T-helper 22 cell (primary cell): ENCODE data around the gene PAM.
"Not testable (repeated sequence)": the region's sequence is repeated elsewhere in the genome, so short reads cannot be mapped to it uniquely, and the experiment has no call there.

Source experiments
- DNase-seq: peaks from one replicate; pipeline ENCODE4 v3.0.0-alpha.2; 2020; ENCODE audit warnings: low read depth

PAM gene

DNA sequence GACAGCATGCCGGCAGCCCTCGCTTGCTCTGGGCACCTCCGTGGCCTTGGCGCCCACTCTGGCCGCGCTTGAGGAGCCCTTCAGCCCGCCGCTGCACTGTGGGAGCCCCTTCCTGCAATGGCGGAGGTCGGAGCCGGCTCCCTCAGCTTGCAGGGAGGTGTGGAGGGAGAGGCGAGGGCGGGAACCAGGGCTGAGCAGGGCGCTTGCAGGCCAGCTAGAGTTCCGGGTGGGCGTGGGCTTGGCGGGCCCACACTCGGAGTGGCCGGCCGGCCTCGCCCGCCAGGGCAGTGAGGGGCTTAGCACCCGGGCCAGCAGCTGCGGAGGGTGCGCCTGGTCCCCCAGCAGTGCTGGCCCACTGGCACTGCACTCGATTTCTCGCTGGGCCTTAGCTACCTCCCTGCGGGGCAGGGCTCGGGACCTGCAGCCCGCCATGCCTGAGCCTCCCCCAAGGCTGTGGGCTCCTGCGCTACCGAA, 3.2 kb upstream of the PAM start:
- DNase-seq, result not testable (repeated sequence)

DNA sequence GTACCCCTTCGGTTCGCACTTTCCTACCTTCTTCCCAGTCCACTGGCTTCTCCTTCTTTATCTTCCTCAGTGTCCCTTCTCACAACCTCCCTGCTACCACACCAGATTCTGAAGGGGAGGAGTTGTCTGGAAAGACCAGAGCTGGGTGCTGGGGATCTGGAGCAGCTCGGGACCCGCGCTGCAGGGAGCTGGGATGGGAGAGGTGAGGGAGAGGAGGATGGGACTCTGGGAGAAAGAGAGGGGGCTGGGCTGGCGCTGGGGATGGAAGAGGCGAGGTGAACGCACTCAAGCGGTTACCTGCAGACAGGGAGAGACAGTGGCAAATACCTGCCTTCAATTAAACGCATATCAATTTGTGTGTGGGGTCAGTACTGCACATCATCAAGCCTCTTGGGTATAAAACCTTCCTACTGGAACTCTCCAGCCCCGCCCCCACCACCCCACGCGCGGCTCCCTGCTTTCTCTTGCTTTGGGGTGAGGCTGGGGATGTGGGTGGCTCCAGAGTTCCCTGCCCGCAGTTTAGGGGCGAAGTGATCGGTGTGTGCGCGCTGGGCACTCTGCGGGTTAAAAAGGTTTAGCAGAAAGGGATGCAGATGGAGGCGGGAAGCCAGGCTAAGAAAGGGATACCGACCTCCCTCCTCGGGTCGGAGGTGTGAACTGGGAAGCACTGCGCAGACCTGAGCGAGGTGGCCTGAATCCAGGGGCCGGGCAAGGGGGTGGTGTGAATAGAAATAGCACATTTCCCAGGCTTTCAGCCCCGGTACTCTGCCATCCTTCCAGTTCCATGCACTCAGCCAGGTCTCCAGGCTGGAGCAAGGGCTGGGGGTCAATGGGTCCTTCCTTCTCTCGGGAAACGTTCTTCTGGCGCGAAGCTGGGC, 977 bp upstream of the PAM start:
- no peak for DNase-seq

DNA sequence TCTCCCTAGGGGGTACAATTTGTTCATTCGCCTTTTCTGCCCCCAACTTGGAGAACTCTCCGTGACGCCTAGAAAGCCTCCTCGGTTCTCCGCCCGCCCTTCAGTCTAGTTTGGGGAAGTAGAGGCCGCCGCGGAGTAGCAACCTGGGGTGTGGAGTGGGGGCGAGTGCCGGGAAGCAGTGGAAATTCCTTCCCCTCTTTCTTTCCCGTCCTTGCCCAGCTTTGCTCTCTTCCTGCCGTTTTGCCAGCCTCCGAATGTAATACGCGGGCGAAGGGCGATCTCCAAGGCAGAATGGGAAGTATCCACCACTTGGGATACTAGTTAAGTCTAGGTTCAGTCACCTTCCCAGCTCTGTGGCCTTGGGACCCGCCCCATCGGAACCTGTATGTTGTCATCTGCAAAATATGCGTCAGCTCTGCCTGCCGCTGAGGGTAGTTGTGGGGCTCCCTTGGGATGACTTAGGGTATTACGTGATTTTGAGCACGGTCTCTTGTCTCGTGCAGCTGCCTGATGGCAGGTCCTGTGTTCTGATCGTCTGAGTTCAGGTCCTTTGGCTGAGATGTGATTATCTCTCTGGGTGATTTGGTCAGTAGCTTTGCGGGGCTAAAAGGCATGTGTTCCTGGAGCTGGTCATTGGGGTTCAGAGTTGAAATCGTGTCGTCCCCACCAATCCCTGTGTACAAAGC, 724 bp downstream of the PAM start:
- peak; percentile 61 for DNase-seq

DNA sequence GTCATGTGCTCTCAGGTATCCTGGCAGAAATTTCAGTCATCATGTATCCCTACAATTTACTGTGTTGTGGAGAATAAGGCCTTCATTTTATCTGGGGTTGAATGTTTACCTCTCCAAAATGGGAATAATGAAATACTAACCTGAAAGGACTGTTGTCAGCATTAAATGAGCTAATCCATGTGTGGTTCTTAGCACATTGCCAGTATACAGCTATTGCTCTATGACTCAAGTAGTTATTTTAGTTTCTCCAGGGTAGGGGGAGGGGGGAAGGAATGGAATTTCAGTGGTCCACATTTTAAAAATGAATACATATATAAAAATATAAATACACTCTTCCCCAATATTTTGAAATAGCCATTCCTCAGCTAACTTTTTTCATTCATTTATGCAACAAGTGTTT, 3.5 kb downstream of the PAM start:
- DNase-seq, result no peak

DNA sequence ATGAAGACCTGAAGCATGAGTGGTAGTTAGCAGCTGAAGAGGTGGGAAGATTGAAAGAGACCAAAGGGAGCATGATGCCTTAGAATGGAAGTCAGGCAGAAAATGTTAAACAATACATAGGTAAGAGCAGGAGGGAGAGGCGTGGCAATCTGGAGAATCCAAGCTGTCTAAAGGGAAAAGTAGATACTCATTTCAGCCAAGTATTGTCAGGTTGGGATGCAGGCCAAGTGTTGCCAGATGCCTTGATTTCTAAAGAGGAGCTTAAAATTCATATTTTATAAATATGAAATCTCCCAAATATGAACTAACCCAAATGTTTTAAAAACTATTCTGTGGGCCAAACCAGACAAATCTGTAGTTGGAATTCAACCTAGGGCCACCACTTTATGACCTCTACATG, 4.2 kb downstream of the PAM start:
- DNase-seq, result no peak

DNA sequence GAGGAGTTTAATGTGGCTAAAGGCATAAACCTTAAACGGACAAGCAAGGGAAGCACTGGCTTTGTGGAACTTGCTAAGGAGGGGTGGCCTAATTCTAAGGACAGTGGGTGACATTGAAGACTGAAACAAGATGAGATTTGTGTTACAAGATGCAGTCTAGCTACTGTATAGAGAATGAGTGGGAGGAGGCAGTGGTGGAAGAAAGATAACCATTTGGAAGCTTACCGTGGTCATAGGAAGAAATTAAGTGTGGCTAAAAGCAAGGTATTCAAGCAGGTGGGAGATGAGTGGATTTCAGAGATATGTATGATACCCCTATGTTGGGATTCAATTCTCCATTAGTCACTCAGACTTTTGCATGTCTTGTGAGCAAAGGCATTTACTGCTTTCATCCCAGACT, 4.6 kb downstream of the PAM start:
- DNase-seq, result no peak

DNA sequence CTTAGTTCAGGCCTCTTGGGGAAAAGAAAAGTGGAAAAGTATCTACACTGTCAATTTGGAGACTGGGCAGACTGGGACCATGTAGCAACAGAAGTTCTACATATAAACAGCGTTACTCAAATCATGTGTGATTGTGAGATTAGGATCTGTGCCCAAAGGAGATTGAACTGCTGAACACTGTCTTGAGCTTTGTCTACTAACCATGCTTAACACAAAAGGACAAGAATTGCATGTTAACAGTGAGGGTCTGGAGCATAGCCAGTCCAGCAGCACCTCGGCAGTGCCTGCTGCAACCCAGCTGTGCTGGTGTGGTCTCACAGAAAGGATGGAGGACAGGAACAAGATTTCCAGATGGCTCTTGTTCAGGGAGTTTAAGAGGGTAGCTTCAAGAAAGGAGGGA, 5.7 kb downstream of the PAM start:
- DNase-seq, result no peak

DNA sequence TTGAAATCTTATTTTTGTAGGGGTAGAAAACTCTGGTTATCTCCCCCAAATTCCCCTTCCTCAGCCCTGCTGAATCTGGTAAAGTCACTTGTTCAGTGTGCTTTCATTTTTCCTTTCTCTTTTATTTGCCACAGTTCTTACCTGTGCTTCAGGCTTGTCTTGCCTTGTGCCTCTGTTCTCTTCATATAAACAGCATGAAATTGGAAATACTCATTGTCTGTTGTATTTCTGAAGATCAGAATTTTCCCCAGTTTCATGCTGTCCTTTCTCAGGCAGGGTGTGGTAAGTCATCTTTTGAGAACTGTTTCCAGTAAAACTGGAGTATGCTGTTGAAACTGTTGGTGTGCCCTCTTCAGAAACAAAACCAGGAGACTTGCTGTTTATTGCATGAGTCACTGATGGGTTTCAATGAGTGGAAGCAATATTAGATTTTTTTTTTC, 7.0 kb downstream of the PAM start:
- DNase-seq, result no peak

DNA sequence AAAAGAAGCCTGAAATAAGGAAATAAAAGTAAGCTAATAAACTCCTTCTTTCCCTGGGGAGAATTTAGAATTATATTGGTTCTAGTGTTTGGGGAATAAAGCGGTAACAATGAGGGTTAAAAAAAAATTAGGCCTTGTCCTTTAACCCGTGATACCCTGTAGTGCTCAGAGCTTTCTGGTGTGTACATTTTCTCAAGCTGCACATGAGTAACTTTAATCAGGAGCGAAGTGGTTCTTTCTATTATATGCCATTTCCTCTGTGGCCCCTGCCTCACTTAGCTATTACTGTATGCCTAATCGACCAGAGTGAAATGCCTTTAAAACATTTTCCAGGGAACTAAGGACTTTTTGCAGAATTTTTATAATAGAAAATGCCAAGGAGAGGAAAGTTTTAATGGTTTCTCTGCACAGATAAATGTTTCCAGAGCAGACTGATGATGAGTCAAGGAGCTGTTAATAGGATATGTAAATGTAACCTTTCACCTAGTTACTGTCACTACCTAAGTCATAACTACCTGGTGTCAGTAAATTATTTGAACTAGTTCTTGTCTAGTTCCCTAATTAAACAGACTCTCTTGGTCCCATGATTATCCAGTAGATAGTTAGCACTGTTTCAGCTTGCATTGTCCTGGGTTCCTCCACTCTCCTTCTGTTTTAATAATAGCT, 7.6 kb downstream of the PAM start:
- no peak for DNase-seq

DNA sequence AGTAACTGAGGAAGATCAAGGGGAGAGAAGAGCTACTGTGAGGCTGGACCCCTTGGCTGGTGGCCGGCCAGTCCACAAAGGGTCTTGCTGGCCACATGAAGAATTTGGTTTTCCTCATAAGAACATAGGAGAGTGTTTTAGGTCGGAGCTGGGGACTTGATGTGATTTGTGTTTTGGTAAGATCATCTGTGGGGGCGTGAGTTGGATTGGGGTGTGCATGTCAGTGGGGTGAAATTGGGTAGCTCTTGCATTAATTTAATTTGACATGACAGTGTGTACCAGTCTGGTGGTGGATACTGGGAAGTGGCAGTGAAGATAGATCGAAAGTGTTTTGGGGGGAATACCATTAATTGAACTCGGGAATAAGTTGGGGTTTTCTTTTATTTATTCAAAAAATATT, 8.6 kb downstream of the PAM start:
- no peak for DNase-seq

DNA sequence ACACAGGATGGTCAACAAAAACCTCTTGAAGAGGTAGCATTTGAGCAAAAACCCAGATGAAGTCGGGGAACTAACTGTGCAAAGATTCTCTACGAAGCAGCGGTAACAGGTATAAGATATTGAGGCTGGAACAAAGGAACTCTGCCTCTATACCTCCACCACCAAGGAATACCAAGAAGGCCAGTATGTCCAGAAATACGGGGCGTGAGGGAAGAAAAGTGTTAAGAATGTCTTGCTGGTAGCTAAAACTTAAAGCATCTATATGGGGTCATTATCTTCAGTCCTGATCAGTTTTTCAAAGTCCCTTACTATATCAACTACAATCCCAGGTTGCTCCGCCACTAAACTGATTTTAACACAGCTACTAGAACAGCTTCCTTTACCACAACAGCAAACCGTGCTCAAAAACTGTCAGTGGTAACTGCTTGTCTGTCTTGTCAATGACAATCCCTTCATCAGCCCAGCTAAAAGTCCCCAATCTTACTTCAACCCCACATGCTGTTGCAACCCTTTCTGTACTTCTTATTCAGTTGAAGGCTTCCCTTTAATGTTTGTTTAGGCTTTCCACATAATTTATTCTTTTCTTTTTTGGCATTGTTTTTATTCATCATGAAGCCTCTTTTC, 9.4 kb downstream of the PAM start:
- no peak for DNase-seq

DNA sequence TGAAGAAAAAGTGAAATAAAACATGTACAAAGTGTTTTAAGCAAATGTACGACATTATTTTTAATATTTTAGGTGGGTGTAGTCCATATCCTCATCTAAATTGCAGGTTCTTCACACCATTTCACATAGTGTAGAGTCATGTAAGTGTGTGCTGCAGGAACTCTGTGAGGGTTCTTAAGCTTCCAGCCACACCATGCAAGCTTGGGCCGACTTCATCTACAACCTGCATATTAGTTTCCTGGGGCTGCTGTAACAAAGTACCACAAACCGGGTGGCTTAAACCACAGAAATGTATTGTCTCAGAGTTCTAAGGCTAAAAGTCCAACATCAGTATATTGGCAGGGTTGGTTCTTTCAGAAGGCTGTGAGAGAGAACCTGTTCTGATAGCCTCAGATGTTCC, 10.2 kb downstream of the PAM start:
- DNase-seq, result no peak

DNA sequence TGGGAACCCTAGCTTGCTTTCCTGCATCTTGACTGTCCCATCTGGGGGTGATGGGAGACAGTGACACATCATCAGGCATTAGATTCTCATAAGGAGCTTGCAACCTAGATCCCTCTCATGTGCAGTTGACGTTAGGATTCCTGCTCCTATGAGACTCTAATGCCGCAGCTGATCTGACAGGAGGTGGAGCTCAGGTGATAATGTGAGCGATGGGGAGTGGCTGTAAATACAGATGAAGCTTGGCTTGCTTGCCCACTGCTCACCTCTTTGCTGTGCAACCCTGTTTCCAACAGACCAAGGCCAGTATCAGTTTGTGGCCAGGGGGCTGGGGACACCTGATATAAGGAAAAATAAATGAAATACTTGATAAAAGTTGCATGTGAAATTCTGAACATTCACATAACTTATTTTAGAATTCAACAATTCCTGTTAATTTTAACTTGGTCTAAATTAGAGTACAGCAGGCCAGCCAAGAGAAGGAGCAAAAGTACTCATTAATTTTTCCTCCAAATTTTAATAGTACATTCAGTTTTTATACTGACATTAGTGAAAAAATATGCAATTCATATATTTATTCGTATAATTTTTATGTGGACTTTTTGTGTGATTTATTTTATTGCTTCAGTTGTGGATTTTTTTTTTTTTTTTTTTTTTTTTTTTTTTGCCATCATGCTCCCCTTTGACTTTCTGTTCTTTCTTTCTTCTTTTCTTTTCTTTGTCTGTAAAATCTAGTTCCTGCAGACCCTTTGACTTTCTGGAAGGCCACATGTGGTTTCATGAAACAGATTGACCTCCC, 11.4 kb downstream of the PAM start:
- no peak for DNase-seq

DNA sequence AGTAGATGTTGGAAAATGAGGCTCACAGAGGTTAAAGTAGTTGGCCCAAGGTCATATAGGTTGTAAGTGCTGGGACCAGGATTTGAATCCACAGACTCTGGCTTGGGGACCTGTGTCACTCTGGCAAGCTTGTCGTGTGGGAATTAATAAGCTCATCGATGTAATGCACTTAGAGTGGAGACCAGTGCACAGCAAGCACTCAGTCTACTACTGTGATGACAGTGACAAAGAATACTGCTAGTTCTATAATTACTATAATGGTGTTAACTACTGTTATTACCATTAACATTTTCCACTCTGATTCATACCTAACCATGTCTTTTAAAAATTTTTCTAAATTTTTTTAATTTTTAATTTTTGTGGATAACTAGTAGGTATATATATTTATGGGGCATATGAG, 12.8 kb downstream of the PAM start:
- DNase-seq, result no peak

DNA sequence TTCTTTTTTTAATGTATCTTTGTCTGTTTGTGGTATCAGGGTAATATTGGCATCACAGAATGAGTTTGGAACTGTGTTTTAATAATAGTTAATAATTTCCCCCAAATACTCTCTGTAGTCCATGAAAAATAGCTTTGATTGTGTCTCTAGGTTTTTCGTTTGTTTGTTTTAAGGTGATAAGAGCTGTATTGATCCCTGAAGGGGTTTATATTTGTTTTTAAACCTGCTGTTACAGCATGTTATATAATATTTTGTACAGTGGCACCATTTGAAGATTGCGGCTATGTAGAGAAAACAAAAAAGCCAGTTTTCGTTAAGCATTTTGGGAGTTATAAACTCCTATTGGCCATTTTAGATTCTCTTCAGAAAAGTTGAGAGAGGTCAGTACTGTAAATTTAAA, 15.7 kb downstream of the PAM start:
- DNase-seq, result no peak

DNA sequence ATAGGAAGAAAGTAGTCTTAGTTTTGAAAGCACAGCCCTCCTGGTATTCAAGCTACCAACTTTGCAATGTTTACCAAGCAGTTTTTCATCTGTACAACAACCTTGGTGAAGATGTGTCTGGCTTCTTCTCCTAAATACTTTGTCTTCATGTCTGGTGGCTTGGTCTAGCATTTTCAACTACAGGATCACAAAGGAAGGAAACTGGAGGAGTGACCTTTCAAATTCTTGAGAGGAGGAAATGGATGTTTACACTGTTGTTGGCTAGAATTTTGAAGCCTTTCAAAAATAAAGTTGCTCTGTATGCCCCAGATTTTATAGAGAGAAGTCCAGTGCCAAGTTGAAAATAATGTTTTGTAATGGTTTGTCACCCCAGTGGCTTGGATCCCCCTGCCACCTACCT, 16.3 kb downstream of the PAM start:
- no peak for DNase-seq

DNA sequence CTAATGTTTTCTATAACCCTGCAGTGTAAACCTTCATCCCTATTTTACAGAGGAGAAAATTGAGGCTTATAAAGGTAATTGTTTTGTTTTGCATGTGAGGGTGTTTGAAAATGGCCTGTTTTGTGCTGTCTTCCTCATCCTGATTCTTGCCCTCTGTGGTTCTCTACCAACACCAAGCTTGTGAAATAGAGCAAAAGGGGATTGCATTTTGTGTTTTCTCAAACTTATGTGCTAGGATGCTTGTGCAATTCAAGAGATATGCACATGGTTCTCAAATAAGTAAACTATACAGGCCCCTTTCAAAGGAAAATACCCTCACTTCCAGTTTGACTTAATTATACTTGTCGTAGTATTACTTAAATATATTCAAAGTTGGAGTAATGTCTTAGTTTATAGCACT, 17.2 kb downstream of the PAM start:
- no peak for DNase-seq

DNA sequence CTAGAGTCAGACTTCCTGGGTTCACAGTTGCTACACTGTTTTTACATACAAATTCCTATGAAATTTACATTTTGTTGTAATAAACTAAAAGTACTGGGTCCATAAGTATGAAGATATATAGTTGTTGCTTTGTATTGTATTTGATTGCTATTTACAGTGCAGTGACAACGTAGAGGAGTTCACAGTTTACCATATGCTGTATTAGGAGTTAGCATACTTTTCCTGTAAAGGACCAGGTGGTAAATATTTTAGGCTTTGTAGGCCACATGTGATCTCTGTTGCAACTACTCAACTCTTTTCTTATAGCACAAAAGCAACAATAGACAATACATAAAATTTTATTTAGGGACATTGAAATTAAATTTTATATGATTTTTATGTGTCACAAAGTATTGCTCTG, 18.0 kb downstream of the PAM start:
- no peak for DNase-seq

DNA sequence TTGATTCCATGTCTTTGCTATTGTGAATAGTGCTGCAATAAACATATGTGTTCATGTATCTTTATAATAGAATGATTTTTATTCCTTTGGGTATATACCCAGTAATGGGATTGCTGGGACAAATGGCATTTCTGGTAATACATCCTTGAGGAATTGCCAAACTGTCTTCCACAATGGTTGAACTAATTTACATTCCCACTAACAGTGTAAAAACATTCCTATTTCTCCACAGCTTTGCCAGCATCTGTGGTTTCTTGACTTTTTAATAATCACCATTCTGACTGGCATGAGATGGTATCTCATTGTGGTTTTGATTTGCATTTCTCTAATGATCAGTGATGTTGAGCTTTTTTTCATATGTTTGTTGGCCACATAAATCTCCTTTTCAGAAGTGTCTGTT, 20.7 kb downstream of the PAM start:
- DNase-seq, result not testable (repeated sequence)

DNA sequence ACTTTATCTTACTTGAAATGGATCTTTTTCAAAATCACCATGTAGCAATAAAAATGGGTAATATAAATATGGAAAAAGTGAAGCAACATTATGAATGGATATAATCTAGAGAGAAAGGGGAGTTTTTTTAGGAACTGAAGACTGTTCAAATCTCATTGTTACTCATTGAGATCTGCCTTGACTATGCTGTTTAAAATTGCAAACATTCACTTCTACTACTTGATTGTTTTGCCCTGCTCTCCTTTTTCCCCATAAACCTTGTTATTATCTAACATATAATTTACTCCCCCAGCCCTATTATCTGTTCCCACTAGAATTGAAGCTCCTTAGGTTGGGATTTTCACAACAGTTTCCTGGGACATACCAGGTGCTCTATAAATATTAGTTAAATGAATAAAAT, 22.0 kb downstream of the PAM start:
- no peak for DNase-seq

DNA sequence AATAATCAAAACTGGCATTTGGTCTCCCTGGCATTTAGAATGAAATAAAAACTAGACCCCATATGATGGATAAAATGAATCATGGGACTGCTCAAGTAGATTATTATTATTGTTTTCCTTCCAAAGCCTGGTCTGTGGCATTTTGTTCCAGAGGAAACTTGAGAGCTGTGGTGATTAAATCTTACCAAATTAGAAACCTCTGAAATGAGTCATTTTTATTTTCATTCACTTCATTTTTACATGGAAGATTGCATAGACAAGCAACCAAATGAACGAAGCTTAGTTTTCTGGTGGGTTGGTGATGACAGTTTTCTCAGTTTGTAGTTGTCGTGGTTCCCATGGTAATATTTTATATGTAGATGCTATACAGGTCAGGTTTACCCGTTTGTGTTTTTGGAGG, 23.4 kb downstream of the PAM start:
- DNase-seq, result no peak

DNA sequence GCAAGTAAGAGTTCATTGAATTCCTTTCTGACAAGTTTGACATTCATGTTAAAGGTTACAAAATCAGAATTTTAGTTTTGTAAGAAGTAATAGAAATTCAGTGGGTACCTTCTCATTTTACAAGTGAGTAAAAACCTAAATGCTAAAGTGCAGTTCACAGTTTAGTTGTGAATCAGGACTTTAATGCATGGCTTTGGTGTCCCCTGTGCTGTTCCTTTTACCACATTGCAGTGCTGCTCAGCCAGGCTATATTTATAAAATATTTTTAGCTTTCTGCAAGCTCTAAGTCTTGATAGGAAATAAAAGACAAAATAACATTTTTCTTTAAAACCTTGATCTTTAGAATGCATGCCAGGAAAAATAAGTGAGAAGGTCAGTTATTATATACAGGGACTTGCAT, 26.3 kb downstream of the PAM start:
- no peak for DNase-seq
